ENCODE data around the gene BAIAP2L2.

GRCh38 chr22:38085501-38085900 lies 25.0 kb downstream of the BAIAP2L2 start:
- TF ChIP-seq ISL1 (CRISPR knock-in tag; IDR thresholded peaks at IDR 0.05) (no peak), SNAI2 (CRISPR knock-in tag; IDR thresholded peaks at IDR 0.05) (no peak), POU6F1 (CRISPR knock-in tag; IDR thresholded peaks at IDR 0.05; ENCODE audit: borderline replicate concordance, low read depth) (no peak), TOX (CRISPR knock-in tag; IDR thresholded peaks at IDR 0.05; ENCODE audit: borderline replicate concordance) (no peak), ZFP3 (CRISPR knock-in tag; IDR thresholded peaks at IDR 0.05) (no peak), ESRRG (CRISPR knock-in tag; IDR thresholded peaks at IDR 0.05) (no peak)

Measured in SK-N-SH treated with all-trans-retinoic acid at 6 μM for 48 hours (cell line).